ENCODE data around the gene SPNS2. TPM values are rescaled to one million over a fixed set of nuclear protein-coding genes. Genes with fewer than 3 reads are reported as not detected.

The SPNS2 gene
- total RNA-seq, 6 donors from 2014 or later, result 41.8 to 89.1 (median 55.2) TPM

GRCh38 chr17:4557626-4558346 lies 59.1 kb downstream of the SPNS2 start:
- Histone ChIP-seq H3K27ac (no peak overlapping the region), H3K9me3 (no peaks in the 10 kb centered on the region), H3K36me3 (peaks cover 0 to 8% (median 4%) of the 10 kb centered on the region in 4 donors), H3K27me3 (no peaks in the 10 kb centered on the region), H3K4me1 (peaks cover 13 to 39% (median 23%) of the 10 kb centered on the region in 4 donors), H3K4me3 (no peak overlapping the region)
- 90 to 93% methylated on average over 4 to 6 of the region's 6 CpGs for WGBS, 2 donors
- no peak for ATAC-seq (ENCODE audit: low FRiP score in 2 of 2)
- TF ChIP-seq POLR2A (IDR thresholded peaks at IDR 0.05) (no peak), EP300 (IDR thresholded peaks at IDR 0.05) (no peak), POLR2AphosphoS5 (IDR thresholded peaks at IDR 0.05) (no peak), CTCF (IDR thresholded peaks at IDR 0.05) (no peak)
- DNase-seq, result no peak

DNA sequence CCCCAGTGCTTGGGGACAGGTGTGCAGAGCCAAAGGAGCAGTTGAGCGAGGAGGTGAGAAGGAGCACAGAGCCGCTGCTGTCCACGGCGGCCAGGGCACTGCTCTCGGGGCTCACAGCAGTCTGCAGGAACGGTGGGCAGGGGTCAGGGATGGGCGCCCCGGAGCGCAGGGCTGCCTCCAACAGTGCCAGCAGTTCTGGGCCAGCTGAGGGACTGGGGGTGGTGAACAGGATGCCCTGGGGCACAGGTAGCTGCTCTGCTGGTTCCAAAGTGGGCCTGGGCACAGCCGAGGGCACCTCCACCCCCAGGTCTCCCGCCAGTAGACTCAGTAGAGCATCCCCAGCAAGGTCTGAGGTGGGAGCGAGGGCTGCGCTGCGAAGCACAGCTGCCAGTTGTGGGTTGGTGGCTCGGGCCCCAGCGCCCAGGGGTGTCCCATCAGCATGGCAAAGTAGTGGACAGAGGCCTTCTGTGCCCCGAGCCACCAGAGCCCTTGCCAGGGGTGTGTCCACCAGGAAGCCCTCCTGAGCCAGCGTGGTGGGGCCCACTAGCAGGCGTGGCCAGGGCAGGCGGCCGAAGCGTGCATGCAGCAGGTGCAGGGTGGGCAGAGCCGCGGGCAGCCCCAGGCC lies 59.8 kb downstream of the SPNS2 start:
- no peak overlapping the region for H3K4me3 ChIP-seq
- TF ChIP-seq POLR2A (IDR thresholded peaks at IDR 0.05), result no peak
- TF ChIP-seq CTCF (IDR thresholded peaks at IDR 0.05), result no peak
- no peak for TF ChIP-seq POLR2AphosphoS5 (IDR thresholded peaks at IDR 0.05)
- no peak for TF ChIP-seq EP300 (IDR thresholded peaks at IDR 0.05)
- H3K27me3 ChIP-seq, result no peaks in the 10 kb centered on the region
- H3K4me1 ChIP-seq, result peaks cover 13 to 39% (median 22%) of the 10 kb centered on the region in 4 donors
- peaks cover 0 to 3% (median 0%) of the 10 kb centered on the region in 4 donors for H3K36me3 ChIP-seq
- DNase-seq (peak in 1 of 2 donors; percentile 80), ATAC-seq (ENCODE audit: low FRiP score in 2 of 2) (no peak)
- no peaks in the 10 kb centered on the region for H3K9me3 ChIP-seq
- no peak overlapping the region for H3K27ac ChIP-seq
- WGBS, 2 donors, result 88 to 91% methylated on average over 12 to 21 of the region's 24 CpGs

DNA sequence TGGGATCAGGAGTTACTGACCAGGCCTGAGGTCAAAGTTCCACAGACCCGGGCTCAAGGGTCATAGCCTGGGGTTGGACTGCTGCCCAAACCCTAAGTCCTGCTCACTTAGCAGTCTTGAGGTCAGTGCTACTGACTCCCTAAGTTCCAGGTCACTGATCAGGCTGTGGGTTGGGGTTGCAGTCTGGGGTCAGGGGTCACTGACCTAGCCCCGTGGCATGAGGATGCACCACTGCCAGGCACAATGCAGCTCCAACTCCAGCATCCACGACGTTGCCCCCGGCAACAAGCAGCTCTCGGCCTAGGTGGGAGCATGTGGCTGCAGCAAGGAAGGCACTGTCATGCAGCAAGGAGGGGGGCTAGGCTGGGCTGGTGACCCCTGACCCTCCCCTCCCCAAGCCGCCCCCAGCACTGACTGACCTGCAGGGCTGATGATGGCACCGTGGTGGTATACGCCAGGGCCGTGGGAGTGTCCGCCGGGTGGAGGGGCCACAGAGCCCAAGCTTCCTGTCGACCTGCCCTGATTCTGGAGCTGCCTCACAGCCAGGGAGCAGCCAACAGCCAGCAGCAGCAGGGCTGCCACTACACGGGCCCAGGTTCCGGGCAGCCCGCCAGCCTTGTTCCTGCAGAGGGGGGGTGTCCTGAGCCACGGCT lies 60.6 kb downstream of the SPNS2 start:
- H3K27me3 ChIP-seq, result no peaks in the 10 kb centered on the region
- H3K36me3 ChIP-seq, result no peaks in the 10 kb centered on the region
- H3K9me3 ChIP-seq, result no peaks in the 10 kb centered on the region
- H3K4me3 ChIP-seq, result no peak overlapping the region
- H3K4me1 ChIP-seq, result peaks cover 9 to 31% (median 15%) of the 10 kb centered on the region in 4 donors
- no peak for DNase-seq
- ATAC-seq (ENCODE audit: low FRiP score in 2 of 2), result no peak
- no peak overlapping the region for H3K27ac ChIP-seq
- TF ChIP-seq POLR2AphosphoS5 (IDR thresholded peaks at IDR 0.05), result no peak
- no peak for TF ChIP-seq POLR2A (IDR thresholded peaks at IDR 0.05)
- TF ChIP-seq EP300 (IDR thresholded peaks at IDR 0.05), result no peak
- no peak for TF ChIP-seq CTCF (IDR thresholded peaks at IDR 0.05)
- 59 to 75% methylated on average over 8 to 11 of the region's 17 CpGs for WGBS, 2 donors

GRCh38 chr17:4559966-4560365 lies 61.3 kb downstream of the SPNS2 start:
- Histone ChIP-seq H3K27me3 (no peaks in the 10 kb centered on the region), H3K9me3 (no peaks in the 10 kb centered on the region), H3K27ac (peak overlapping the region in 2 of 4 donors; percentile 4 to 53), H3K4me3 (peak overlapping the region in 2 of 4 donors; percentile 13 to 25), H3K36me3 (no peaks in the 10 kb centered on the region), H3K4me1 (peaks cover 5 to 24% (median 8%) of the 10 kb centered on the region in 4 donors)
- peak in 1 of 2 donors; percentile 1 for ATAC-seq (ENCODE audit: low FRiP score in 2 of 2)
- no peak for DNase-seq
- WGBS, 2 donors, result 78 to 94% methylated on average over 2 to 5 of the region's 5 CpGs
- TF ChIP-seq CTCF (IDR thresholded peaks at IDR 0.05) (no peak), EP300 (IDR thresholded peaks at IDR 0.05) (no peak), POLR2AphosphoS5 (IDR thresholded peaks at IDR 0.05) (no peak), POLR2A (IDR thresholded peaks at IDR 0.05) (no peak)

All from upper lobe of left lung (tissue), 6 donors.